ENCODE data around the gene WDR6. TPM values are rescaled to one million over a fixed set of nuclear protein-coding genes. Genes with fewer than 3 reads are reported as not detected.

WDR6 gene
- total and polyA plus RNA-seq, 9 of the 15 experiments (the other 6 are each of a cell fraction or from before 2014, with no cell fraction given): 8.9 to 90.6 (median 44.7) TPM

DNA sequence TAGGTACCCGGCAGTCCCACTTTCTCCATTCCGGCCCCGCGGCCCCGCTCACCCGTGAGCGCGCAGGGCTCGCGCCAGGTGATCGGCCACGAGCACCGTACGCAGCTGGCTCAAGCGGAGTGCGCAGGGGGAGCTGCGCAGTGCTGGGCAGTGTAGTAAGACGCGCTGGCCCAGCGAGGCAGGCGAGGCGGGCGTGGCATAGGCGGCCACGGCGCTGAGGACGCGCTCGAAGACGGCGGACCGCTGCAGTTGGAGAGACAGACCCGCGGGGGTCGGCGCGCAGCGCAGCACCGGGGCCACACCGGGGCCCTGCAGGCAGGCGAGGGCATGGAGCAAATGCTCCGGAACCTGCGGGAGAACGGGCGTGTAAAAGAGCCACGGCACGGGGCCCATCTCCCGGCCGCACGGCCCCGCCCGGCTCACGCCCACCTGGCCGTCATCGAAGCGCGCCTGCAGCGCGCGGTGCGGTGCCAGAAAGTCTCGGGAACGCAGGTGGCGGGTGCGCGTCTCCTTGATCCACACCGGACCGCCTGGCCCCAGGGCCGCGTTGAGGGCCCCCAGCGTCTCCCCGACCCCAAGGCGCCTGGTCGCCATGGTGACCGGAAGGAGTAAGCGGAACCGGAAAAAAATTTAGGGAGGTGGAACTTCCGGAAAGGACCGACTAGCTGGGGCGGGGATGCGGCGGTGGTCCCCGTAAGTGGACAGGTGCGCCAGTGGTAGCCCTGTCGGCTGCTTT, 10.9 kb downstream of the WDR6 start, which contains the start of gene DALRD3 (continued):
- TF ChIP-seq, protein P1, sequence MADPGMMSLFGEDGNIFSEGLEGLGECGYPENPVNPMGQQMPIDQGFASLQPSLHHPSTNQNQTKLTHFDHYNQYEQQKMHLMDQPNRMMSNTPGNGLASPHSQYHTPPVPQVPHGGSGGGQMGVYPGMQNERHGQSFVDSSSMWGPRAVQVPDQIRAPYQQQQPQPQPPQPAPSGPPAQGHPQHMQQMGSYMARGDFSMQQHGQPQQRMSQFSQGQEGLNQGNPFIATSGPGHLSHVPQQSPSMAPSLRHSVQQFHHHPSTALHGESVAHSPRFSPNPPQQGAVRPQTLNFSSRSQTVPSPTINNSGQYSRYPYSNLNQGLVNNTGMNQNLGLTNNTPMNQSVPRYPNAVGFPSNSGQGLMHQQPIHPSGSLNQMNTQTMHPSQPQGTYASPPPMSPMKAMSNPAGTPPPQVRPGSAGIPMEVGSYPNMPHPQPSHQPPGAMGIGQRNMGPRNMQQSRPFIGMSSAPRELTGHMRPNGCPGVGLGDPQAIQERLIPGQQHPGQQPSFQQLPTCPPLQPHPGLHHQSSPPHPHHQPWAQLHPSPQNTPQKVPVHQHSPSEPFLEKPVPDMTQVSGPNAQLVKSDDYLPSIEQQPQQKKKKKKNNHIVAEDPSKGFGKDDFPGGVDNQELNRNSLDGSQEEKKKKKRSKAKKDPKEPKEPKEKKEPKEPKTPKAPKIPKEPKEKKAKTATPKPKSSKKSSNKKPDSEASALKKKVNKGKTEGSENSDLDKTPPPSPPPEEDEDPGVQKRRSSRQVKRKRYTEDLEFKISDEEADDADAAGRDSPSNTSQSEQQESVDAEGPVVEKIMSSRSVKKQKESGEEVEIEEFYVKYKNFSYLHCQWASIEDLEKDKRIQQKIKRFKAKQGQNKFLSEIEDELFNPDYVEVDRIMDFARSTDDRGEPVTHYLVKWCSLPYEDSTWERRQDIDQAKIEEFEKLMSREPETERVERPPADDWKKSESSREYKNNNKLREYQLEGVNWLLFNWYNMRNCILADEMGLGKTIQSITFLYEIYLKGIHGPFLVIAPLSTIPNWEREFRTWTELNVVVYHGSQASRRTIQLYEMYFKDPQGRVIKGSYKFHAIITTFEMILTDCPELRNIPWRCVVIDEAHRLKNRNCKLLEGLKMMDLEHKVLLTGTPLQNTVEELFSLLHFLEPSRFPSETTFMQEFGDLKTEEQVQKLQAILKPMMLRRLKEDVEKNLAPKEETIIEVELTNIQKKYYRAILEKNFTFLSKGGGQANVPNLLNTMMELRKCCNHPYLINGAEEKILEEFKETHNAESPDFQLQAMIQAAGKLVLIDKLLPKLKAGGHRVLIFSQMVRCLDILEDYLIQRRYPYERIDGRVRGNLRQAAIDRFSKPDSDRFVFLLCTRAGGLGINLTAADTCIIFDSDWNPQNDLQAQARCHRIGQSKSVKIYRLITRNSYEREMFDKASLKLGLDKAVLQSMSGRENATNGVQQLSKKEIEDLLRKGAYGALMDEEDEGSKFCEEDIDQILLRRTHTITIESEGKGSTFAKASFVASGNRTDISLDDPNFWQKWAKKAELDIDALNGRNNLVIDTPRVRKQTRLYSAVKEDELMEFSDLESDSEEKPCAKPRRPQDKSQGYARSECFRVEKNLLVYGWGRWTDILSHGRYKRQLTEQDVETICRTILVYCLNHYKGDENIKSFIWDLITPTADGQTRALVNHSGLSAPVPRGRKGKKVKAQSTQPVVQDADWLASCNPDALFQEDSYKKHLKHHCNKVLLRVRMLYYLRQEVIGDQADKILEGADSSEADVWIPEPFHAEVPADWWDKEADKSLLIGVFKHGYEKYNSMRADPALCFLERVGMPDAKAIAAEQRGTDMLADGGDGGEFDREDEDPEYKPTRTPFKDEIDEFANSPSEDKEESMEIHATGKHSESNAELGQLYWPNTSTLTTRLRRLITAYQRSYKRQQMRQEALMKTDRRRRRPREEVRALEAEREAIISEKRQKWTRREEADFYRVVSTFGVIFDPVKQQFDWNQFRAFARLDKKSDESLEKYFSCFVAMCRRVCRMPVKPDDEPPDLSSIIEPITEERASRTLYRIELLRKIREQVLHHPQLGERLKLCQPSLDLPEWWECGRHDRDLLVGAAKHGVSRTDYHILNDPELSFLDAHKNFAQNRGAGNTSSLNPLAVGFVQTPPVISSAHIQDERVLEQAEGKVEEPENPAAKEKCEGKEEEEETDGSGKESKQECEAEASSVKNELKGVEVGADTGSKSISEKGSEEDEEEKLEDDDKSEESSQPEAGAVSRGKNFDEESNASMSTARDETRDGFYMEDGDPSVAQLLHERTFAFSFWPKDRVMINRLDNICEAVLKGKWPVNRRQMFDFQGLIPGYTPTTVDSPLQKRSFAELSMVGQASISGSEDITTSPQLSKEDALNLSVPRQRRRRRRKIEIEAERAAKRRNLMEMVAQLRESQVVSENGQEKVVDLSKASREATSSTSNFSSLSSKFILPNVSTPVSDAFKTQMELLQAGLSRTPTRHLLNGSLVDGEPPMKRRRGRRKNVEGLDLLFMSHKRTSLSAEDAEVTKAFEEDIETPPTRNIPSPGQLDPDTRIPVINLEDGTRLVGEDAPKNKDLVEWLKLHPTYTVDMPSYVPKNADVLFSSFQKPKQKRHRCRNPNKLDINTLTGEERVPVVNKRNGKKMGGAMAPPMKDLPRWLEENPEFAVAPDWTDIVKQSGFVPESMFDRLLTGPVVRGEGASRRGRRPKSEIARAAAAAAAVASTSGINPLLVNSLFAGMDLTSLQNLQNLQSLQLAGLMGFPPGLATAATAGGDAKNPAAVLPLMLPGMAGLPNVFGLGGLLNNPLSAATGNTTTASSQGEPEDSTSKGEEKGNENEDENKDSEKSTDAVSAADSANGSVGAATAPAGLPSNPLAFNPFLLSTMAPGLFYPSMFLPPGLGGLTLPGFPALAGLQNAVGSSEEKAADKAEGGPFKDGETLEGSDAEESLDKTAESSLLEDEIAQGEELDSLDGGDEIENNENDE (IDR thresholded peaks at IDR 0.05; ENCODE audit: low read depth, low read length): no peak
- TF ChIP-seq FUS (optimal IDR thresholded peaks at IDR 0.05; ENCODE audit: low read depth, low read length): peak; percentile 68
- peak in 1 of 2 experiments; percentile 74; a peak in 2 of 4 replicates for TF ChIP-seq HDAC1 (IDR thresholded peaks at IDR 0.05)
- peak; percentile 74 for TF ChIP-seq ZNF830 (CRISPR knock-in tag; IDR thresholded peaks at IDR 0.05)
- TF ChIP-seq RBM22 (IDR thresholded peaks at IDR 0.05; ENCODE audit: low read depth, low read length, poor library complexity, severe bottlenecking): peak; percentile 75
- TF ChIP-seq ZEB2 (IDR thresholded peaks at IDR 0.05): peak; percentile 73
- peak; percentile 74; the same call in 1 of the 2 replicates for TF ChIP-seq MXI1 (IDR thresholded peaks at IDR 0.05; ENCODE audit: low read depth, low read length)
- no peak for TF ChIP-seq ZNF224 (CRISPR knock-in tag; IDR thresholded peaks at IDR 0.05)
- TF ChIP-seq, protein P2, sequence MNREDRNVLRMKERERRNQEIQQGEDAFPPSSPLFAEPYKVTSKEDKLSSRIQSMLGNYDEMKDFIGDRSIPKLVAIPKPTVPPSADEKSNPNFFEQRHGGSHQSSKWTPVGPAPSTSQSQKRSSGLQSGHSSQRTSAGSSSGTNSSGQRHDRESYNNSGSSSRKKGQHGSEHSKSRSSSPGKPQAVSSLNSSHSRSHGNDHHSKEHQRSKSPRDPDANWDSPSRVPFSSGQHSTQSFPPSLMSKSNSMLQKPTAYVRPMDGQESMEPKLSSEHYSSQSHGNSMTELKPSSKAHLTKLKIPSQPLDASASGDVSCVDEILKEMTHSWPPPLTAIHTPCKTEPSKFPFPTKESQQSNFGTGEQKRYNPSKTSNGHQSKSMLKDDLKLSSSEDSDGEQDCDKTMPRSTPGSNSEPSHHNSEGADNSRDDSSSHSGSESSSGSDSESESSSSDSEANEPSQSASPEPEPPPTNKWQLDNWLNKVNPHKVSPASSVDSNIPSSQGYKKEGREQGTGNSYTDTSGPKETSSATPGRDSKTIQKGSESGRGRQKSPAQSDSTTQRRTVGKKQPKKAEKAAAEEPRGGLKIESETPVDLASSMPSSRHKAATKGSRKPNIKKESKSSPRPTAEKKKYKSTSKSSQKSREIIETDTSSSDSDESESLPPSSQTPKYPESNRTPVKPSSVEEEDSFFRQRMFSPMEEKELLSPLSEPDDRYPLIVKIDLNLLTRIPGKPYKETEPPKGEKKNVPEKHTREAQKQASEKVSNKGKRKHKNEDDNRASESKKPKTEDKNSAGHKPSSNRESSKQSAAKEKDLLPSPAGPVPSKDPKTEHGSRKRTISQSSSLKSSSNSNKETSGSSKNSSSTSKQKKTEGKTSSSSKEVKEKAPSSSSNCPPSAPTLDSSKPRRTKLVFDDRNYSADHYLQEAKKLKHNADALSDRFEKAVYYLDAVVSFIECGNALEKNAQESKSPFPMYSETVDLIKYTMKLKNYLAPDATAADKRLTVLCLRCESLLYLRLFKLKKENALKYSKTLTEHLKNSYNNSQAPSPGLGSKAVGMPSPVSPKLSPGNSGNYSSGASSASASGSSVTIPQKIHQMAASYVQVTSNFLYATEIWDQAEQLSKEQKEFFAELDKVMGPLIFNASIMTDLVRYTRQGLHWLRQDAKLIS (CRISPR knock-in tag; IDR thresholded peaks at IDR 0.05): no peak
- TF ChIP-seq DPF2 (IDR thresholded peaks at IDR 0.05): no peak
- peak; percentile 94; the same call in 1 of the 2 replicates for TF ChIP-seq POLR2AphosphoS2 (IDR thresholded peaks at IDR 0.05; ENCODE audit: low read length)
- TF ChIP-seq KDM5B (IDR thresholded peaks at IDR 0.05; ENCODE audit: insufficient replicate concordance, low read depth, low read length): peak; percentile 77
- TF ChIP-seq PCBP1 (IDR thresholded peaks at IDR 0.05; ENCODE audit: low read depth, low read length, poor library complexity, severe bottlenecking): peak; percentile 45
